ENCODE data around the gene PRKAR2B.
"Not testable (repeated sequence)": the region's sequence is repeated elsewhere in the genome, so short reads cannot be mapped to it uniquely, and the experiment has no call there.

Gene PRKAR2B

DNA sequence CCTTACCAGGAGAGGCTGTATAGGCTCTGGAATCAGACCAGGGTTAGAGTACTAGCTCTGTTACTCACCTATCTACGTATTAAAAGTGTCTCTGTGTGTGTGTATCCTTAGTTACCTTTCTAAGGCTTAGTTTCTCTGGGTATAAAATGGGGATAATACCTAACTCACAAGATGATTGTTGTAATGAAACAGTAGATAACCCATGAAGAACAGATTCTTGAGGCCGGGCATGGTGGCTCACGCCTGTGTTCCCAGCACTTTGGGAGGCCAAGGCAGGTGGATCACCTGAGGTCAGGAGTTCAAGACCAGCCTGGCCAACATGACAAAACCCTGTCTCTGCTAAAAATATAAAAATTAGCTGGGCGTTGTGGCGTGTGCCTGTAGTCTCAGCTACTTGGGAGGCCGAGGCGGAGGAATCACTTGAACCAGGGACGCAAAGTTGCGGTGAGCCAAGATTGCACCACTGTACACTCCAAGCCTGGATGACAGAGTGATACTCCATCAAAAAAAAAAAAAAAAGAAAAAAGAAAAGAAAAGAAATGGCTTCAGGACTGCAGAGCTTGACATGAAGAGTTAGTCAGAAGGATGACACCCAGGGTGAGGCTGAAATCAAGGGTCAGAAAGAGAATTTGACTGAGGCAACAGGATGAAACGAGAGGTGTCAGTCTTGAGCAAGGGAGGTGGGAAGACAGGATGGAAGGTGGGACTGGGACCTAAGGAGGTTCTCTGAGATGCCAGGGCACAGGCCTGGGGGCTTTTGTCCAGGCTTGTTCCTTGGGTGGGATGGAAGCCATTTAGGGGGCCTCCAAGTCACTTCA, 33.4 kb downstream of the PRKAR2B start:
- Mint-ChIP-seq H3K36me3 (no peaks in the 10 kb centered on the region), H3K4me1 (no peaks in the 10 kb centered on the region), H3K9me3 (no peaks in the 10 kb centered on the region), H3K27ac (no peak overlapping the region), H3K4me3 (no peak overlapping the region), H3K27me3 (no peaks in the 10 kb centered on the region)

DNA sequence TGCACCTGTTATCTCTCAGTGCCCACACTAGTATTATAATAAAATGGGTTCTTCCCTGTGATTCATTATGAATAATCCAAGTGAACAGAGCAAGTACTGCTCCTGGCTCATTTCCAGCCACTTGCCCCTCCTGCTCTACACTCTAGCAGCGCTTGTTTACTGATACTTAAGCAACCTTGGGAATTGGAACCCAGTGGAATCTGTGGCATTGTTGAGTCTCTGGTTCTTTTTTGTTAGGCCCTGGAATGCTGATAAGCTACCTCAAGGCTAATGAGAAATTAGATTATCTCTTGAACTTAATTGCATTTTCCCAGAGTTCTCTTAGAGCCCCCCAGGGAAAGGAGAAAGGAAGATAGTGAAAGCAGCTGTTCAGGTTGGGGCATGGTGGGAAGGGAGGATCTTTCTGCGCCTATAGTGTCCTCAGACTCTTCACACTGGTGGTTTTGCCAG, 34.0 kb downstream of the PRKAR2B start:
- no peak overlapping the region for H3K4me3 Mint-ChIP-seq
- H3K27me3 Mint-ChIP-seq = no peaks in the 10 kb centered on the region
- H3K9me3 Mint-ChIP-seq = no peaks in the 10 kb centered on the region
- H3K36me3 Mint-ChIP-seq = no peaks in the 10 kb centered on the region
- H3K27ac Mint-ChIP-seq = no peak overlapping the region
- no peaks in the 10 kb centered on the region for H3K4me1 Mint-ChIP-seq

DNA sequence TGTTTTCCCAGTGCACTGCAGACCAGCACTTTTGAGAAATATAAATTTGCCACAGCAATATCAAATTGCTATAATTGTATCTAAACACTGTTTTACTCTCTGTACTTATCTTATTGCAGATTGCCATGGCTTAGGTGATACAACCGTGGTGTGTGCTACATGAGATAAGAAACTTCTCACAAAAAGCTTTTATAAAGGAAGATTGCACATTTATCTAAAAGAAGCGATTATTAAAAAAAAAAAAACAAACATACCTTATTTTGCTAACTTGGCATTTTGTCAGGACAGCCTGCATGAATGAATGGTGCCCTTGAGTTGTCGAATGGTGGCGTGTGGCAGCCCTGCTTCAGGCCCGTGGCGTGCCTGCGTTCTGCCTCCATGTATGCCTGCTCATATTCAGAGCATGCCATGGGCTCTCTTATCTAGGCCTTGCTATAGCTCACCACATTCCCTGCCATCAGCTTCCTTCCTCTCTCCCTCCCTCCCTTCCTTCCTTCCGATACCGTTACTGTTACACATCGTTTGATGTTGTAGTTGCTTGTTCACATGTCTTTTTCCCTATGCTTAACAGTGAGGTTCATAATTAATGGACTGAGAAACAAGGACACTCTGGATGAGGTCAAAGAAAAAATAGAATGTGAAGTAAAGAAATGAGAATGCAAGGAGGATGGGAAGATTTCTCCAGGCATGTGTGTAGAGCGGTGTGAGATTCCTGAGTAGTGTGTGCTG, 34.9 kb downstream of the PRKAR2B start:
- Mint-ChIP-seq H3K4me1 (no peaks in the 10 kb centered on the region), H3K36me3 (no peaks in the 10 kb centered on the region), H3K9me3 (no peaks in the 10 kb centered on the region), H3K27me3 (no peaks in the 10 kb centered on the region), H3K4me3 (no peak overlapping the region), H3K27ac (no peak overlapping the region)

DNA sequence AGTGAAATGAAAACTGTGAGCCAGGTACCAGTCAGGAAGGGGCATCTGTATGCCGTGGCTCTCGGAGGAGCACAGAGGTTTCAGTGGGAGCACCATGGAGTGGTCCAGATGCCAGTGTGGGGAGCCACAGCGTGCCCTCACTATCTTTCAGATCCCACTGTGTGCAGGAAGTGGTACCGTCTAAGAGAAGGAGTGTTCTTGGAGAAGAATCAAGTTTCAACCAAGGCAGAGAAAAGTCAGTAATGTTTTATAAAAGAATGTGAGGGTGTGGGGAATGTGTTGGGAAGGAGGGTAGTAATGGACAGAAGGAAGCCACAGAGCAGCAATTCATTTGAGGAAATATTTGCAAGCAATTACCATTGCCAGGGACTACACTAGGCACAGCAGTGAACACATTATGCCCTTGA, 35.6 kb downstream of the PRKAR2B start:
- Mint-ChIP-seq H3K9me3 (no peaks in the 10 kb centered on the region), H3K4me3 (no peak overlapping the region), H3K36me3 (no peaks in the 10 kb centered on the region), H3K27me3 (no peaks in the 10 kb centered on the region), H3K27ac (no peak overlapping the region), H3K4me1 (no peaks in the 10 kb centered on the region)

DNA sequence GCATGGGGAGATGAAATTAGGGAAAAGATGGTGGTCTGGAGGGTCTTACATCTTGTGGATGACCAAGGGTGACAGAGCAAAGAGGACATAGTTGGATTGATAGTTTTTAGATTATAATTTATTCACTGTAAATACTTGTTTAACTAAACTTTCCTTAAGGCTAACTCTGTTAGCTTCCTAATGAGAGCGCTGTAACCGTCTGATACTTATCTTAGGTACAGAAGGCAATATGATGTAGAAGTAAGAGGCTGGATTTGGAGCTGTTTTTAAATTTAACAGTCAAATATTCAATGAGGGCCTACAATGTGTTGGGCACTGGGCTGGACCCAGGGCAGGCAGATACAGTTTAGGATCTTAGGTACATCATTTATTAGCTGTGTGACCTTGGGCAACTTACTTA, 36.0 kb downstream of the PRKAR2B start:
- Mint-ChIP-seq H3K27me3 (no peaks in the 10 kb centered on the region), H3K9me3 (no peaks in the 10 kb centered on the region), H3K4me1 (no peaks in the 10 kb centered on the region), H3K36me3 (no peaks in the 10 kb centered on the region), H3K27ac (no peak overlapping the region), H3K4me3 (no peak overlapping the region)

DNA sequence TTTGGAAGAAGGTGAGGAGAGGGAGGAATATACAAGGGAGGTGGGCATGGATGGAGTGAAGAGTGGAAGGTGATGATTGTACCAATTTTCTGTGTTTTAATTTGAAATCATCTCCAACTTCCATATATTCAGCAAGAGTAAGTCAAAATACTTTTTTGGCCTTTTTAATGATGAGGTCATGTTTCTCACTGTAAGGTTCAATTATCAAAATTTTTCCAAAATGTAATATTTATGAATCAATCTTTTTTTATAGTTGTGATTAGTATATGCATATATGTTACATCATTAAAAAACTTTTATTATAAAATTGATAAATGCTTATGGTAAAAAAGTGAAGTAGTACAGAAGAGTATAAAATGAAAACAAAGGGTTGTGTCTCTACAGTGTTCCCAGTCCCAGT, 40.7 kb downstream of the PRKAR2B start:
- Mint-ChIP-seq H3K9me3 (no peaks in the 10 kb centered on the region), H3K4me3 (no peak overlapping the region), H3K4me1 (no peaks in the 10 kb centered on the region), H3K36me3 (no peaks in the 10 kb centered on the region), H3K27ac (no peak overlapping the region), H3K27me3 (no peaks in the 10 kb centered on the region)

DNA sequence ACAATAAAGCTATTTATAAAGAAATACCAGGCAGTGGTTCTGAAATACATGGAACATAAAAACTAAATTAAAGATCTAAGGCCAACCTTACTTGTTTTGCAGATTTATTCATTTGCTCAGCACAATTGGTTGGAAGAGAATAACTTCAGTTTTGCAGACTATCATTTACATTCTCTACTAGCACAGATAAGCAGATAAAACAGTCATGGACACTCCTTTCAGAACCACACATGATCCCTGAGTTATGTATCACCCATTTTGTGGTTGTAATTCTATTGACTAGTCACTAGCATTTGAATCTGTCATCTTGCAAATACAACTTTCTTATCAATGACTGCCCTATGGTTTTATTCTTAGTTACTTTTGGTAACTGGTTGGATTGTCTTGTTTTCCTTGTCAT, 45.1 kb downstream of the PRKAR2B start:
- Mint-ChIP-seq H3K27ac (no peak overlapping the region), H3K9me3 (no peaks in the 10 kb centered on the region), H3K27me3 (no peaks in the 10 kb centered on the region), H3K36me3 (no peaks in the 10 kb centered on the region), H3K4me1 (no peaks in the 10 kb centered on the region), H3K4me3 (no peak overlapping the region)

DNA sequence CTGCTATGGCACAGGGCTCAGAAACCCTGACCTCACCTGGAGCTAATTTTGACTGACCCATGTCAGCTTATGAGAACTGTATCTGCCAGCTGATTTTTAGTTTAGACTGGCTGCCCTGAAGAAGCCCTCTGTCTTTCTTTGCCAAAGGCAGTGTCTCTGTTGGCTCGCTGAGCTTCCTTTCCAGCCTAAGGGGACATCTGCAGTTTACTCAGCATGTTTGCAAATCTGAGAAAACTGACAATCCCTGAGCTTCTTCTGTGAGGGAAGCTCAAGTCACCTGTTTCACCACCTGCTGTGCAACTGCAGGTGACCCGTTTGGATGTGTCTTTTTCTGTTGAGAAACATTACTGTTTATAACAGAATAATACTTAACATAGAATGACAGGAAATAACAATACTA, 46.0 kb downstream of the PRKAR2B start:
- Mint-ChIP-seq H3K27ac (no peak overlapping the region), H3K9me3 (no peaks in the 10 kb centered on the region), H3K4me1 (no peaks in the 10 kb centered on the region), H3K36me3 (no peaks in the 10 kb centered on the region), H3K4me3 (no peak overlapping the region), H3K27me3 (no peaks in the 10 kb centered on the region)

DNA sequence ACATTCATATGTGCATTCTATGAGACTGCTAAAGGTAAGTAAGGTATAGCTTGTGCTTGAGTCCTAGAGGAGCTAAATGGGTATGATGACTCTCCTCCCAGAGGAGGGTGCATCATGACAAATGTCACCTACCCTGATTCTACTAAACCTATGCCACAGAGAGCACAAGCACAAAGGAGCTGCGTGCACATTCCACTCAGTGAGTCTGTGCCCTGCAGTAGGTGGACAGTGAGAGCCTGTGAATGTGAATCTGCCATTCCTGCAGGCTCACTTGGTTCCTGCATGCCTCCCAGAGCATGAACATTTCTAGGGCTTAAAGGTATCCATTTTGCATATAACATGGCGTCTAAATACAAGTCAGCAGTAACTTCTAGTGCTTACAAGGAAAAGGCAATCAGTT, 46.8 kb downstream of the PRKAR2B start:
- Mint-ChIP-seq H3K4me3 (no peak overlapping the region), H3K27me3 (no peaks in the 10 kb centered on the region), H3K9me3 (no peaks in the 10 kb centered on the region), H3K36me3 (no peaks in the 10 kb centered on the region), H3K27ac (no peak overlapping the region), H3K4me1 (no peaks in the 10 kb centered on the region)

DNA sequence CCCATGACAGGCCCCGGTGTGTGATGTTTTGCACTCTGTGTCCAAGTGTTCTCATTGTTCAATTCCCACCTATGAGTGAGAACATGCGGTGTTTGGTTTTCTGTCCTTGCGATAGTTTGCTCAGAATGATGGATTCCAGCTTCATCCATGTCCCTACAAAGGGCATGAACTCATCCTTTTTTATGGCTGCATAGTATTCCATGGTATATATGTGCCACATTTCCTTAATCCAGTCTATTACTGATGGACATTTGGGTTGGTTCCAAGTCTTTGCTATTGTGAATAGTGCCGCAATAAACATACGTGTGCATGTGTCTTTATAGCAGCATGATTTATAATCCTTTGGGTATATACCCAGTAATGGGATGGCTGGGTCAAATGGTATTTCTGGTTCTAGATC, 49.2 kb downstream of the PRKAR2B start:
- H3K9me3 Mint-ChIP-seq, H3K27ac Mint-ChIP-seq, H3K4me3 Mint-ChIP-seq, H3K36me3 Mint-ChIP-seq, H3K4me1 Mint-ChIP-seq, H3K27me3 Mint-ChIP-seq: not testable (repeated sequence)

DNA sequence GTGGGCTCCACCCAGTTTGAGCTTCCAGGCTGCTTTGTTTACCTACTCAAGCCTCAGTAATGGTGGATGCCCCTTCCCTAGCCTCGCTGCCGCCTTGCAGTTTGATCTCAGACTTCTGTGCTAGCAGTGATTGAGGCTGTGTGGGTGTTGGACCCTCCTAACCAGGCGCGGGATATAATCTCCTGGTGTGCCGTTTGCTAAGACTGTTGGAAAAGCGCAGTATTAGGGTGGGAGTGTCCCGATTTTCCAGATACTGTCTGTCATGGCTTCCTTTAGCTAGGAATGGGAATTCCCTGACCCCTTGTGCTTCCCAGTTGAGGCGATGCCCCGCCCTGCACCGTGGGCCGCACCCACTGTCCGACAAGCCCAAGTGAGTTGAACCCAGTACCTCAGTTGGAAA, 54.6 kb downstream of the PRKAR2B start:
- H3K27ac Mint-ChIP-seq, H3K4me3 Mint-ChIP-seq, H3K27me3 Mint-ChIP-seq, H3K9me3 Mint-ChIP-seq, H3K4me1 Mint-ChIP-seq, H3K36me3 Mint-ChIP-seq: not testable (repeated sequence)

DNA sequence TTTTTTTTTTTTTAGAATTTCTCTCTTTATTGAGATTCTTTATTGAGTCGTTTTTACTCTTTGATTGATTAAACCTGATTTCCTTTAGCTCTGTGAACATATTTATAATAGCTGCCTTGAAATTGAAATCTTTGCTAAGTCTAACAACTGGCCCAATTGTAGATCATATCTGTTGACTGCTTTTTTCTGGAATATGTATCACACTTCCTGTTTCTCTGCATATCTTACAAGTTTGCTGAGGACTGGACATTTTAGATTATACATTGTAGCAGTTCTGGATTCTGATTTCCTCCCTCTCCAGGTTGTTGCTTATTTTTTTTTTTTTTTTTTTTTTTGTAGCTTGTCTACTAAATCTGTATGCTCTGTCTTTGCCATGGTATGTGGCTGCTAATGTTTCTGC, 56.3 kb downstream of the PRKAR2B start:
- Mint-ChIP-seq H3K4me3 (no peak overlapping the region), H3K4me1 (peaks cover 4% of the 10 kb centered on the region), H3K27me3 (peaks cover 2% of the 10 kb centered on the region), H3K9me3 (peaks cover 8% of the 10 kb centered on the region), H3K36me3 (peaks cover 4% of the 10 kb centered on the region), H3K27ac (no peak overlapping the region)

DNA sequence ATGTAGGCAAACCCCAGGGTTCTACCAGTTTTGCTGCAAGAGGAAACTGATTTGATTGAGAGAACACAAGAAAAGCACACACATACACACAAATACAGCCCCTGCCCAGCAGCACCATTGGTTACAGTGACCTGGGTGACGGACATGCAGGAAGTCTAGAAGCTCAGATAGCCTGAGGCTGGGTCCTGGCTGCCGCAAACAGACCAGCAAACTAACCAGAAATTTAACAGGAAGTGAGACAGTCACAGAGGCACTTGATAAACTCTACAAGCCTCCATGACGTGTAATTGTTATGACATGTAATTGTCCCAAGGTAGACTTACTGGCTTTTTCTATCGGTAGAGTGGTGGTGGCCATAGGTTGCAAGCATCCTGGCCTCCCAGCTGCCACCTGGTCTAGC, 58.9 kb downstream of the PRKAR2B start:
- no peak overlapping the region for H3K4me3 Mint-ChIP-seq
- no peak overlapping the region for H3K27ac Mint-ChIP-seq

DNA sequence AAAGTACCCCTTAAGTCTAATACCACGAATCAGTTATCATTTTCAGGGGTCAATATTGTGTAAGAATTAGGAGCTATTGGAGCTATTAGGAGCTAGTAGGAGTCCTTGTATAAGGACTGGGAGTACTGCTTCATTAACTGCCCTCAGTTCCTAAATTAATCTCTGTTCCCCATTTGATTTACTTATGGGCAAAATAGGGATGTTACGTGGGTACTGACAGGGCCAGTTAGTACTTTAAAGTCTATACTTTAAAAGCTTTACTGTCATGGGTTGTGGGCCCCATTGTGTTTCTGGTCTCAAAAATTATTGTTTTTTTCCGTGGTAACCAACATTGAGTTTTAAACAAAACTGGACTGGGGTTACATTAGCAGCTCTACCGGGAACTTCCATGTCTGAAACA, 60.3 kb downstream of the PRKAR2B start:
- Mint-ChIP-seq H3K9me3 (peaks cover 8% of the 10 kb centered on the region), H3K27ac (no peak overlapping the region)

More for the DNA sequence above, 58.9 kb downstream of the PRKAR2B start:
- peaks cover 8% of the 10 kb centered on the region for H3K9me3 Mint-ChIP-seq
- peaks cover 4% of the 10 kb centered on the region for H3K4me1 Mint-ChIP-seq
- peaks cover 4% of the 10 kb centered on the region for H3K36me3 Mint-ChIP-seq
- H3K27me3 Mint-ChIP-seq = no peaks in the 10 kb centered on the region

DNA sequence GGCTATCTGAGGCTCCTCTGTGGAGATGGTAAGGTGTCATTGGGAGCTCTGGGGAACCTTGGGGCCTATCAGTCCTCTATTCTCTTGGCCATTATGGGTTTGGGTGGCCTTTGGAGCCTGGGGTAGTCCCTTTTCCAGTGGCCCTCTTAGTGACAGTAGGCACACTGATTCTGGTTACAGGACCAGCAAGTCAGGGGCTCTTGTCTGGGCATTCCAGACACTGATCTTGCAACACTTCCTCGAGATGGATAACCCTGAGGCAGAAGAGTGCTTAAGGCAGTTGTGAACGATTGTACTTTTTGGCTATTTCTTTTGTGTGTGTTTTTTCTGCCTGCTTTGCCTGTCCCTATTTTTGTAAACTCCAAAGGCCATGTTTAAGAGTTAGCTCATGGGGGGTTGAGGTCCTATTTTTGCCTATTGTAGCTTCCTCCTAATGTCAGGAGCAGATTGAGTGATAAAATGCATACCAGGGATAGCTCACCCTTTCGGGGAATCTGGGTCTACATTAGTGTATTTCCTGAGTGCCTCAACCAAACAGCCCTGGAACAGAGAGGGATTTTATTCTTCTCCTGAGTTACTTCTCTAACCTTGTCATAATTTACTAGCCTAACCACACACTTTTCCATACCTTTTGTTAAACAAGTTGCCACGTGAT, 61.2 kb downstream of the PRKAR2B start:
- Mint-ChIP-seq H3K4me1 (peaks cover 4% of the 10 kb centered on the region), H3K36me3 (peaks cover 1% of the 10 kb centered on the region), H3K27me3 (no peaks in the 10 kb centered on the region), H3K27ac (no peak overlapping the region), H3K9me3 (no peaks in the 10 kb centered on the region), H3K4me3 (no peak overlapping the region)

More for the DNA sequence above, 60.3 kb downstream of the PRKAR2B start:
- H3K4me1 Mint-ChIP-seq = peaks cover 4% of the 10 kb centered on the region
- no peak overlapping the region for H3K4me3 Mint-ChIP-seq
- H3K27me3 Mint-ChIP-seq = no peaks in the 10 kb centered on the region
- peaks cover 4% of the 10 kb centered on the region for H3K36me3 Mint-ChIP-seq

DNA sequence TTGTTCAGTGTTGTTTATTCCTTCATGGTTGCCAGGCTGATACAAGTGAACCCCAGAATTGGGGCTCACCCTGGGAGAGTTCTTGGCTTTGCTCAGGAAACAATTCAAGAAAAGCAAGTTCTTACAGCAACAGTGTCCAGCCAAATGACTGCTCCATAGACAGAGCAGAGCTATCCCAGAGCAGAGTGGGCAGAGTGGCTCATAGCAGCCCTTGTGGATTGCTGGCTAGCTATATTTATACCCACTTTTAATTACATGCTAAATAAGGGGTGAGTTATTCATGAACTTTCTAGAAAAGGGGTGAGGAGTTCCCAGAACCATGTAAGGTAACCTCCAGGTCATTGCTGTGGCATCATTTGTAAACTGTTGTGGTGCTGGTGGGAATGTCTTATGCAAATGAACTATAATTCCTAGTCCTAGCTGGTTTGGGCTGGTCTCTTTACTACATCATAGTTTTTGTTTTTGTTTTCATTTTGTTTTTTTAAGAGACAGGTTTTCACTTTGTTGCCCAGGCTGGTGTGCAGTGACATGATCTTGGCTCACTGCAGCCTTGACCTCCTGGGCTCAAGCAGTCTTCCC, 64.4 kb downstream of the PRKAR2B start:
- Mint-ChIP-seq H3K27me3 (no peaks in the 10 kb centered on the region), H3K4me1 (no peaks in the 10 kb centered on the region), H3K27ac (no peak overlapping the region), H3K36me3 (no peaks in the 10 kb centered on the region), H3K9me3 (no peaks in the 10 kb centered on the region), H3K4me3 (no peak overlapping the region)

Measured in activated naive CD4-positive, alpha-beta T cell treated with anti-CD3 and anti-CD28 coated beads, Interleukin-2, amount 50 U/mL, for 24 hours (primary cell).